ENCODE results near the gene TADA2A. TPM values are rescaled to one million over a fixed set of nuclear protein-coding genes. Genes with fewer than 3 reads are reported as not detected.

Gene TADA2A
- total RNA-seq, 4 donors from 2014 or later, result 11.5 to 23.7 (median 17.7) TPM

GRCh38 chr17:37500378-37500777 lies 93.7 kb downstream of the TADA2A start:
- Histone ChIP-seq H3K4me3 (no peak overlapping the region), H3K36me3 (peaks cover 0 to 6% (median 0%) of the 10 kb centered on the region in 4 donors), H3K27me3 (no peaks in the 10 kb centered on the region), H3K4me1 (peaks cover 0 to 33% (median 11%) of the 10 kb centered on the region in 4 donors), H3K9me3 (no peaks in the 10 kb centered on the region), H3K27ac (replicated peaks in 1 of 4) (no peak overlapping the region)
- no peak for DNase-seq (ENCODE audit: extremely low spot score)
- no peak for TF ChIP-seq CTCF (IDR thresholded peaks at IDR 0.05)
- no peak for TF ChIP-seq EP300 (IDR thresholded peaks at IDR 0.05)
- no peak for TF ChIP-seq POLR2A (IDR thresholded peaks at IDR 0.05; ENCODE audit: low read depth)
- no peak for TF ChIP-seq POLR2AphosphoS5 (IDR thresholded peaks at IDR 0.05)
- intact Hi-C loops (cut with DNase I), result no loop called here

- H3K36me3 ChIP-seq, result peaks cover 0 to 6% (median 0%) of the 10 kb centered on the region in 4 donors
- 83% methylated on average over 9 of the region's 10 CpGs for WGBS
- TF ChIP-seq POLR2AphosphoS5 (IDR thresholded peaks at IDR 0.05), result no peak
- TF ChIP-seq CTCF (IDR thresholded peaks at IDR 0.05), result no peak
- TF ChIP-seq EP300 (IDR thresholded peaks at IDR 0.05), result no peak
- TF ChIP-seq POLR2A (IDR thresholded peaks at IDR 0.05; ENCODE audit: low read depth), result no peak
- no peak for DNase-seq (ENCODE audit: extremely low spot score)
- no peak overlapping the region for H3K27ac ChIP-seq (replicated peaks in 1 of 4)
- no peaks in the 10 kb centered on the region for H3K27me3 ChIP-seq
- H3K4me1 ChIP-seq, result peaks cover 8 to 36% (median 22%) of the 10 kb centered on the region in 4 donors
- intact Hi-C loops (cut with DNase I), result no loop called here
- H3K4me3 ChIP-seq, result no peak overlapping the region
- no peaks in the 10 kb centered on the region for H3K9me3 ChIP-seq
Measured at GRCh38 chr17:37502009-37502936, 95.6 kb downstream of the TADA2A start.

GRCh38 chr17:37503148-37503547 lies 96.5 kb downstream of the TADA2A start:
- H3K4me1 ChIP-seq, result peaks cover 13 to 37% (median 30%) of the 10 kb centered on the region in 4 donors
- no peaks in the 10 kb centered on the region for H3K27me3 ChIP-seq
- intact Hi-C loops (cut with DNase I), result no loop called here
- WGBS, result 91% methylated on average over 6 of the region's 6 CpGs
- H3K36me3 ChIP-seq, result peaks cover 0 to 6% (median 2%) of the 10 kb centered on the region in 4 donors
- H3K4me3 ChIP-seq, result no peak overlapping the region
- no peaks in the 10 kb centered on the region for H3K9me3 ChIP-seq
- H3K27ac ChIP-seq (replicated peaks in 1 of 4), result no peak overlapping the region
- DNase-seq (ENCODE audit: extremely low spot score), result no peak
- TF ChIP-seq CTCF (IDR thresholded peaks at IDR 0.05), result no peak
- TF ChIP-seq POLR2A (IDR thresholded peaks at IDR 0.05; ENCODE audit: low read depth), result no peak
- no peak for TF ChIP-seq EP300 (IDR thresholded peaks at IDR 0.05)
- TF ChIP-seq POLR2AphosphoS5 (IDR thresholded peaks at IDR 0.05), result no peak

- H3K36me3 ChIP-seq, result peaks cover 0 to 10% (median 0%) of the 10 kb centered on the region in 4 donors
- 86% methylated on average over 3 of the region's 3 CpGs for WGBS
- DNase-seq (ENCODE audit: extremely low spot score), result no peak
Measured at GRCh38 chr17:37505333-37505732, 98.6 kb downstream of the TADA2A start.

More at GRCh38 chr17:37505333-37505732, 98.6 kb downstream of the TADA2A start:
- Histone ChIP-seq H3K4me3 (no peak overlapping the region), H3K27me3 (no peaks in the 10 kb centered on the region), H3K27ac (replicated peaks in 1 of 4) (no peak overlapping the region), H3K9me3 (no peaks in the 10 kb centered on the region), H3K4me1 (peaks cover 13 to 37% (median 30%) of the 10 kb centered on the region in 4 donors)
- intact Hi-C loops (cut with DNase I), result no loop called here
- no peak for TF ChIP-seq EP300 (IDR thresholded peaks at IDR 0.05)
- TF ChIP-seq CTCF (IDR thresholded peaks at IDR 0.05), result no peak
- TF ChIP-seq POLR2AphosphoS5 (IDR thresholded peaks at IDR 0.05), result no peak
- no peak for TF ChIP-seq POLR2A (IDR thresholded peaks at IDR 0.05; ENCODE audit: low read depth)

Data from esophagus muscularis mucosa (tissue), 4 donors.